Iris pigment epithelial cell (primary cell): ENCODE measurements around the gene TPSB2.

Experiments
- DNase-seq: peaks from one replicate; pipeline ENCODE4 v3.0.0-alpha.2; 2011; ENCODE audit warnings: low read depth

The TPSB2 gene

DNA sequence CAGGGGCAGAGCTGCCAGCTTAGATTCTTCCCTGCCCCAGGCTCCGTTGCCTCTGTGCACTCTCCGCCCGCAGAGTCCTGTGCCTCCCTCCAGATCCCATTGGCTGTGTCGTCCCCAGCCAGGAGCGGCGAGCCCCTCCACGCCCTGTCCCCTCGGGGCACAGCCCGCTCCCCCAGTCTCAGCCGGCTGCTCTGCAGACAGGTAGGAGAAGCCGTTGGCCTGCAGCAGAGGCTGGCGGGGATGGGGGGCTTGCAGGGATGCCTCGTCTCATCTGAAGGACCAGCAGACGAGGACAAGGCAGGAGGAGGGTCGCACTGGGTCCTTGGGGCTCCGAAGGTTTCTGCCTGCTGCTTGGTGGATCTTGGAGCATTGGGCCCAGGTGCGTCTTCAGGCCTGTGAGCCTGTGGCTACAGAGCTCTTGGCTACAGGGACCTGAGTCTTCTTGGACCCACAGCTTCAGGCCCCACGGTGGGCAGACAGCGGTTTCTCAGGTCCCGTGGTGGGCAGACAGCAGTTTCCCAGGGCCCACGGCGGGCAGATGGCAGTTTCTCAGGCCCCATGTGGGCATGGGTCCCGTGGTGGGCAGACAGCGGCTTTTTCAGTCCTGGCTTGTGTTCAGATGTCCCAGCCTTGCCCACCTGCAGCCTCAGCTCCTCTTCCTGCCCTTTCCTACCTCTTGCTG lies 10.9 kb downstream of the TPSB2 start:
- no peak for DNase-seq

DNA sequence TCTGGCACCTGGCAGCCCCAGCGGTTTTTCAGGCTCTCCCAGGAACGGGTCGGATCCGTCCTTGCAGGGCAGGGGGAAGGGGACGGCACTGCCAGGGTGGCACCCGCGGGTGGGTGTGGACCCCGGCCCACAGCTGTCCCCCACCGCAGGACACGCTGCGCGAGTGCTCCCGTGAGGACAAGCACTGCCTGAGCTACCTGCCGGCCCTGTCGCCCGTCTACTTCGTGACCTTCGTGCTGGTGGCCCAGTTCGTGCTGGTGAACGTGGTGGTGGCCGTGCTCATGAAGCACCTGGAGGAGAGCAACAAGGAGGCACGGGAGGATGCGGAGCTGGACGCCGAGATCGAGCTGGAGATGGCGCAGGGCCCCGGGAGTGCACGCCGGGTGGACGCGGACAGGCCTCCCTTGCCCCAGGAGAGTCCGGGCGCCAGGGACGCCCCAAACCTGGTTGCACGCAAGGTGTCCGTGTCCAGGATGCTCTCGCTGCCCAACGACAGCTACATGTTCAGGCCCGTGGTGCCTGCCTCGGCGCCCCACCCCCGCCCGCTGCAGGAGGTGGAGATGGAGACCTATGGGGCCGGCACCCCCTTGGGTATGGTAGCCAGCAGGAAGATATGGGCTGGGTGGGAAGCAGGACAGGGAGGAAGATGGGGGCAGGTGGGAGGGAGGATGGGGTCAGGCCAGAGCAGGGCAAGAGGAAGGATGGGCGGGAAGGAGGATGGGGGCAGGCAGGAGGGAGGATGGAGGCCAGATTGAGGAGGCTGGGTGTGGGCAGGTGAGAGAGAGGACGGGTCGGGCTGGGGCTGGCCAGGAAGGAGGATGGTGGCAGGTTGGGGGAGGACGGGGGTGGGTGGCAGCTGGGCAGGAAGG lies 11.7 kb downstream of the TPSB2 start:
- no peak for DNase-seq

DNA sequence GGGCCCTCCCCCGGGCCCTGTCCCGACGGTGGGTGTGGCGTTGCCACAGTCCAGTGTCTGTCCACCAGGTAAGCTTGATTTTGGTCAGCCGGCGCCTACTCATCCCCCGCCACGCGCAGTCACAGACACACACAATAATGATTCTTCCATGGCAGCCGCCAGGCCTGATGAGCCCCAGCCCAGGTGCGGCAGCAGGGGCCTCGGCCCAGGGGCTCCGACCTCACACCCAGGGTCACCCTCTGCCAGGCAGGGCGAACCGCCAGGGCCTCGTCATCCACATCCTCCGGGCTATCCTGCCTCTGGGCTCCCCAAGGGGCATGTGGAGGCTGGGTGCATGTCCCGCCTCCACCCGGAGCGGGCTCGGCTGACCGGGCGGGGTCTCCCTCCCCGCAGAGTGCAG lies 12.5 kb downstream of the TPSB2 start:
- DNase-seq: no peak

DNA sequence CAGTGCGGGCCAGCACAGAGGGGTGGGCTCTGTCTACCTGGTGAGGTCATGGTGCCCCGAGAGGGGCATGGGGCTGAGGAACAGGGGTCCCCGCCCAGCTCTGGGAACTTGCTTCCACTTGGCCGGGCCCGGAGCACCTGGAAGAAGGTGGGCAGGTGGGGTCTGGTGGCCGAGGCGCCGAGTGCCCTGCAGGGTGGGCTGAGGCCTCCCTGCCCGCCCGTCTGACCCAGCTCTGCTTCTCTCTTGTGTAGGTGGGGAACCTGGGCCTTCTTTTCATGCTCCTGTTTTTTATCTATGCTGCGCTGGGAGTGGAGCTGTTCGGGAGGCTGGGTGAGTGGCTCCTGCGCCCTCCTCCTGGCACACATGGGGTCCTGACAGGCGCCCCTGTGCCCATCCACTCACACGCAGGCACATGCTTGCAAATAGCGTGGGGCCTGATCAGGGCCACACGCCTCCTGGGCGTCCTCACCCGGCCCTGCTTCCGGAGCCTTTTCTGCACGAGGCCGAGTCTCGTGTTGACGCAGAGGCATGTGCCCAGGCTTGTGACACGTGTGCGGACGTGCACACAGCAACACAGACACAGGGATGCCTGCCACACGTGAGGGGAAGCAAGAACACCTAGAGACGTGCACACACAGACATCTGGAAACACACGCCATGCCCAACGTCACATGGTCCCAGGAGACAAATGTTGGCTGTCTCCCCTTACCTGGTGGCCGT lies 13.1 kb downstream of the TPSB2 start:
- DNase-seq: no peak

DNA sequence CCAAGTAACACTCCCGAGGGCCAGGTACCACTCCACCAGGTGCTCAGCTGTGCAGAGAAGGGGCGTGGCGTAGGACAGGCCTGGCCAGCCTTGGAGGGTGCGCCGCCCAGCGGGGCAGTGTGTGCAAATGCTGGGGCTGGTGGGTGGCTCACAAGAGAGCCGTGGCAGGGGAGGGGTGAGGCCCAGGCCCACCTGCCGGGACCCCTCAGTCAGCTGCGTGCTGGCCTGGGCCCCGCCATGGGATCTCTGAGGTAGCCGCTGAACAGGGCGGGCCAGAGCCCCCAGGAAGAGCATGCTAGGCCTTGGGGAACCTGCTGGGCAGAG lies 13.7 kb downstream of the TPSB2 start:
- no peak for DNase-seq

DNA sequence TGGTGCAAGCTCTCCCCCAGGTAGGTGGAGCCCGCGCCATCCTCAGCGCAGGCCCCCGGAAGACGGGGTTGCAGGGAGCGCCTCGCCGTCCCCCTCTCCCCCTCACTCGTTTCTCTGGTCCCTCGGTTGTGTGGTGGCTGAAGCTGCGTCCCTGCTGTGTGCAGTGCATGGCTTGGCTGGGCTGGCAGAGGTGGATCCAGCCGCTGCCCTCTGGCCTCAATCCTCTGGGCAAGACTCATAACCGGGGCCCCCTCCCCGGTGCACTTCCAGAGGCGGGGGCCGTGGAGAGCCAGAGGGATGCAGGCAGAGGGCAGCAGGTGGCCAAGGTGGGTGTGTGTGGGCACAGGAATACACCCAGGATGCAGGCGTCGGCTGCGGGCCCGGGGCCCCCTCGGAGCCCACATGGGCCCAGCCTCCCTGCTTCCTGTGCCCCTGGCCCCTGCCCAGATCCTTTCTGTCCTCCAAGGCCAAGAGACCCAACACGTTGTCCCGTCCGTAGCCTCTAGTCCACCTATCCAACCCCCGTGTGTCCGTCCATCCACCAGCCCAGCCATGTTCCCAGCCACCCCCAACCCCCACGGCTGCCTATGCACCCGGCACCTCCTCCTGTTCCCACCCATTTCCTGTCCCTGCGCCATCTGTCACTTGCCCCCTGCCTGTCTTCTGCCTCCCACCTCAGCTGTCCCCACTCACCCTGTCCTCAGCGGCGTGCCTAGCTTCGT lies 14.2 kb downstream of the TPSB2 start:
- no peak for DNase-seq

DNA sequence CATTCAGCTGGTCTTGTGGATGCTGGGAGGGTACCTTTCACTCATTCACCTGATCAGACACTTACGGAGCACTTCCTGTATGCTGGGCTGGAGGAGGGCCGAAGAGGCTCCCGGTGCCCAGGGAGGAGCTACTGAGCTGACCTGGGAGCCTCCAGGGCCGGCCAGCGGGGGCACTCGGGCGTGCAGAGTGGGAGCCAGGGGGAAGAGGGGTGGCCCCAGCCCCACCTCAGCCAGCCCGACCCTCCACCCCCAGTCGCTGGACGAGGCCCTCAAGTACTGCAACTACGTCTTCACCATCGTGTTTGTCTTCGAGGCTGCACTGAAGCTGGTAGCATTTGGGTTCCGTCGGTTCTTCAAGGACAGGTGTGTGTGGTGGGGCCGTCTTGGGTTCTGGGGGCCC lies 15.3 kb downstream of the TPSB2 start:
- DNase-seq: no peak

DNA sequence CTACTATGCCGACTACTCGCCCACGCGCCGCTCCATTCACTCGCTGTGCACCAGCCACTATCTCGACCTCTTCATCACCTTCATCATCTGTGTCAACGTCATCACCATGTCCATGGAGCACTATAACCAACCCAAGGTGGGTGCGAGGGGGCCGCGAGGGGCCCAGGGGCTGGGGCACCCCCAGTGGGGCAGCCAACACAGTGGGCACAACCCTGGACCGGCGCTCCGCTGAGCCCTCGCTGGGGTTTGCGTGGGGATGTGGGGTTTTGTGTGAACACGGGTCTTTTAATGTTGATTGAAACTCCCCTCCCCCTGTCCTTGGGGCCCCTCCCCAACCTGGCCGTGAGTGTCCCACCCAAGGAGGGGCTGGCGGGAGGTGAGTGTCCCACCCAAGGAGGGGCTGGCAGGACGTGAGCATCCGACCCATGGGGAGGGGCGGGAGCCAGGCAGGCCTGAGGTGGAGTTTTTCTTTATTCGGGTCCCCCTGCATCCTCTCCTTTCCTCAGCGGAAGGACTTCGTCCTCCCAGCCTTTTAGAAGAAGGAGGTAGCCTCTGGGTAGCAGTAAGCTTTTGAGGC lies 16.1 kb downstream of the TPSB2 start:
- no peak for DNase-seq

DNA sequence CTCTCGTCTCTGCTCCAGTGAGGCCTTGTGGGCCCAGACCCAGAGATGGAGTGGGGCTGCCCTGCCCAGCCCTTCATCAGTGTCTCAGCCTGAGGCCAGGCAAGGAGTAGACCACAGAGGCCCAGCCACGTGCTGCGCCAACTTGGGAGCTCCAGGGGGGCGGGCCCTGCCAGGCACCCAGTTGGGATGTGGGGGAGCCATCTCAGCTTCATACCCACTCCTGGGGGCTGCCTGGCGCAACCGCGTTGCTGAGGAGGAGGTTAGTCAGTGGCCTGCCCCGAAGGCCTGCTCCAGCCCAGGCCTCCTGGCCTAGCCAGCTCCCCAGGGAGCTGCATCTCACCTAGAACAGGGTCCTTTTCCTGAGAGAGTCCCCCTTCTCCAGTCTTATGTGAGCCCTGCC lies 16.8 kb downstream of the TPSB2 start:
- DNase-seq: no peak

DNA sequence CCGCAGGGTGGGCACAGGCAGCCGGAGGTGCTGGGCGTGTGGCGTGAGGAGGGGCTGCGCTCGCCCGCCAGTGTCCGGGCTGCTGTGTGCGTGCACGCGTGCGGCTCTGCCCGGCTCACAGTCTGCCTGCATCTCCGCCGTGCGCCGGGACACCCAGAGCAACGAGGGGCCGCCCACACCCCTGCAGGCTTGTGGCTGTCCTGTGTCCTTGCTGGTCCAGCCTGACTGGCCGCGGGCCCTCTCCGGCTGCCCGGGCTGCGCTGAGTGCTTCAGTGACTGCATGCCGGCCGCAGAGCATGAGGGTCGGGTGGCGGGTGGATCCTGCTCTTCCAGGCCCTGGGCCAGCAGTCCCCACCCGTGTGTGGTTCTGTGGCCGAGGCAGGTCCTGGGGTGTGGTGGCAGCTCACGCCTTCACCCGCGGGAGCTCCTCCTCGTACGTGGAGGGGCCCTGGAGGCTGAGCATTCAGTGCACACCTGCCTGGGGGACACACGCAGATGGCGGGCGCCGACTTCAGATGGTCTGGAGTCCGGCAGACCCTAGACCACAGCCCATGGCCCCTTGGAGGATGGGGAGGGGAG lies 17.3 kb downstream of the TPSB2 start:
- no peak for DNase-seq

DNA sequence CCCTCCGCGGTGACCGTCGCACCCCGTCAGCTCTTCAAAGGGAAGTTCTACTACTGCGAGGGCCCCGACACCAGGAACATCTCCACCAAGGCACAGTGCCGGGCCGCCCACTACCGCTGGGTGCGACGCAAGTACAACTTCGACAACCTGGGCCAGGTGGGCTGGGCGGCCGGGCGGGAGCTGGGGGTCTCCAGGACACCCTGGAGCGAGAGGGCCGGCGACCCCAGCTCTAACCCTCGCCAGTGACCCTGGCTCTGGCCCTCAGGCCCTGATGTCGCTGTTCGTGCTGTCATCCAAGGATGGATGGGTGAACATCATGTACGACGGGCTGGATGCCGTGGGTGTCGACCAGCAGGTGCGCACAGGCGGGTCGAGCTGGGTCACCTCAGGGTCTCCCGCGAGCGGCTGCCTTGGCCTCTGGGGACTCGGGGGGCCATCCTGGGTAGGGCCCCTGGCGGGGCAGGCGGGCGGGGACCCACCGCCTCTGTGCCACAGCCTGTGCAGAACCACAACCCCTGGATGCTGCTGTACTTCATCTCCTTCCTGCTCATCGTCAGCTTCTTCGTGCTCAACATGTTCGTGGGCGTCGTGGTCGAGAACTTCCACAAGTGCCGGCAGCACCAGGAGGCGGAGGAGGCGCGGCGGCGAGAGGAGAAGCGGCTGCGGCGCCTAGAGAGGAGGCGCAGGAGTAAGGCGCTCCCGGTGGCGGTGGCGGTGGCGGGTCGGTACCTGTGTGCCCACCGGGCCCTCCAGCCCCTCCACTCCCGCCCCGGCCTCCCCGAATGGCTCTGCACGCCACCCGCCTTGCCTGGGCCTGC lies 18.3 kb downstream of the TPSB2 start:
- DNase-seq: no peak

DNA sequence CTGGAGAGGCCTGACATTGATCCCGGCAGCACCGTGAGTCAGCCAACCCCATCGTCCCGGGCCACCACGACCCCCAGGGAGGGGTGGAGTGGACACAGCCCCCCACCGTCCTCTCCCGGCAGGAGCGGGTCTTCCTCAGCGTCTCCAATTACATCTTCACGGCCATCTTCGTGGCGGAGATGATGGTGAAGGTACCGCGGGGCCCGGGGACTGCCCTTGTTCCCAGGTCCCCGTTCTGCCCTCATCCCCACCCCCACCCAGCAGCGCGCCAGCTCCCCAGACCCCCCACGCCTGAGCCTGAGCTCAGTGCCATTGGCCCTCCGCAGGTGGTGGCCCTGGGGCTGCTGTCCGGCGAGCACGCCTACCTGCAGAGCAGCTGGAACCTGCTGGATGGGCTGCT lies 19.5 kb downstream of the TPSB2 start:
- DNase-seq: no peak

DNA sequence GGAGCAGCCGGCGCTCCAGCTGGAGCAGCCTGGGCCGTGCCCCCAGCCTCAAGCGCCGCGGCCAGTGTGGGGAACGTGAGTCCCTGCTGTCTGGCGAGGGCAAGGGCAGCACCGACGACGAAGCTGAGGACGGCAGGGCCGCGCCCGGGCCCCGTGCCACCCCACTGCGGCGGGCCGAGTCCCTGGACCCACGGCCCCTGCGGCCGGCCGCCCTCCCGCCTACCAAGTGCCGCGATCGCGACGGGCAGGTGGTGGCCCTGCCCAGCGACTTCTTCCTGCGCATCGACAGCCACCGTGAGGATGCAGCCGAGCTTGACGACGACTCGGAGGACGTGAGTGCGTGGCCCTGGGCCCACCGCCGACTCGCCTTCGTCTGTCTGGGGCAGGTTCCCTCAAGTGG lies 20.9 kb downstream of the TPSB2 start:
- no peak for DNase-seq

DNA sequence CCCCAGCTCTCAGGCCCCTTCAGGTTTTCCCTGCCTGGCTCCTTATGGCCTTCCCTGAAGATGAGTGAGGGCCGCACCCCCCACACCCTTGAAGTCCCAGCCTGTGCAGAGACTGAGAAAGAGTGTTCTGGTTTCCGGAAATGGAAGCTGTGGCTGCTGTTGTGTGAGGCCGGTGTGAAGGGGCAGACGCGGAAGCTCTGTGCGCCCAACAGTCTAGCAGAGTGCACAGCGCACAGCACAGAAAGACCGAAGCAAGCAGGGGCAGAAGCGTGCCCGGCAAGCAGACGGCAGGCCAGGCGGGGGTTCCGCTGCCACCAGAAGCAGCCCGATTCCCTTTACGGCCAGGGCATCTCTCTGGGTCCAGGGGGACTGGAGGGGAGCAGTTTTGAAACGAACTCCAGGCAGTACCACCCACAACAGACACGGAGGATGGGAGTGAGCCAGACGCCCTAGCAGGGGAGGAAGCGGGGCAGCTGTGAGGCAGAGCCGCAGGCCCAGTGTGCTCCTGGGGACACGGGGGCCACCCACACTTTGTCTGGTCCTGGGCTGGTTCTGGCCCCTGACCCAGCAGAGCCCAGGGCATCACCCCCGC lies 21.6 kb downstream of the TPSB2 start:
- no peak for DNase-seq

DNA sequence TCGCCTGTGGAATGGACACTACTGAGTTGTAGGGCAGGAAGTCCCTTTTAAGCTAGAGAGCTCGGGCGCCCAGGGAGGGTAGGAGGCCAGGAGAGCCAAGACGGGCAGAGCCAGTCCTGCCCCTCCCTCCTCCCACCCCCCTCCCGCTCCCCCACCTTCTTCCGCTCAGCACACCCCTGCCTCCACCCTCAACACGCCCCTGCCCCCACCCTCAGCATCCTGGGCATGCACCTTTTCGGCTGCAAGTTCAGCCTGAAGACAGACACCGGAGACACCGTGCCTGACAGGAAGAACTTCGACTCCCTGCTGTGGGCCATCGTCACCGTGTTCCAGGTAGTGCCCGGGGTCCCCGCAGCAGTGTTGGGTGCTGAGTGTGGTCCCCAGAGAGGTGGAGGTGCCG lies 23.2 kb downstream of the TPSB2 start:
- no peak for DNase-seq

DNA sequence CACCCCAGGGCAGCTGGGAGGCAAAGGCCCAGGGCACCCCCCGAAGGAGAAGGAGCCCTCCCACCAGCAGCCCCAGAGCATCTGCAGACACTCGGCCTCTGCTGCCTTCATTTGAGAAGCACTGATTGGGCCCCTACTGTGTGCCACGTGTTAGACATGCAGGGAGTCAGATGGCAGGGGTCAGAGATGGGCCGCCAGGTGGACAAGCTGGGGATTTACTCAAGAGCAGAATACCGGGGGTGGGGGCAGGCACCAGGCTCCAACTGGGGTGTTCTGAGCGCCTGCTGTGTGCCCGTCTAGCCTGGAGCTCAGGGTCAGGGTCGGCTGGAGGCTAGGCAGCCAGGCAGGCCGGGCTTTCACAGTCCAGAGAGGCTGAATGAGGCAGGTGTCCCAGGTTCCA lies 23.7 kb downstream of the TPSB2 start:
- no peak for DNase-seq

DNA sequence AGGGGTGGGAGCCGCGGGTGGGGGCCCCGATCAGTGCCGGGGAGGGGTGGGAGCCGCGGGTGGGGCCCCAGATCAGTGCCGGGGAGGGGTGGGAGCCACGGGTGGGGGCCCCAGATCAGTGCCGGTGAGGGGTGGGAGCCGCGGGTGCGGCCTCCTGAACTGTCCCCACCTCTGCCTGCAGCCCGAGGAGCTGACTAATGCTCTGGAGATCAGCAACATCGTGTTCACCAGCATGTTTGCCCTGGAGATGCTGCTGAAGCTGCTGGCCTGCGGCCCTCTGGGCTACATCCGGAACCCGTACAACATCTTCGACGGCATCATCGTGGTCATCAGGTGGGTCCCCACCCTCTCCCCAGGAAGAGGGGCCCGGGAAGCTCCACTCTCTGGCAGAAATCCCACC lies 25.1 kb downstream of the TPSB2 start:
- no peak for DNase-seq

DNA sequence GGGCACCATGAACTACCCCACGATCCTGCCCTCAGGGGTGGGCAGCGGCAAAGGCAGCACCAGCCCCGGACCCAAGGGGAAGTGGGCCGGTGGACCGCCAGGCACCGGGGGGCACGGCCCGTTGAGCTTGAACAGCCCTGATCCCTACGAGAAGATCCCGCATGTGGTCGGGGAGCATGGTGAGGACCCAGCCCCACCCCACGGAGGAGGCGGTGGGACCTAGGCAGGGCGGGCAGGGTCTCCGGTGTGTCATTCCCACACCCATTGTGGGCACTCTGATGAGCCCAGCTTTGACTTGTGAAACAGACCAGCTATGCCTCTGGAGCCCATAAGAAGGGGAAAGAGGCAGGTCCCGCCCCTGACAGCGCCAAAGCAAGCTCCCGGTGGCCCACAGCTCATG lies 27.7 kb downstream of the TPSB2 start:
- no peak for DNase-seq

DNA sequence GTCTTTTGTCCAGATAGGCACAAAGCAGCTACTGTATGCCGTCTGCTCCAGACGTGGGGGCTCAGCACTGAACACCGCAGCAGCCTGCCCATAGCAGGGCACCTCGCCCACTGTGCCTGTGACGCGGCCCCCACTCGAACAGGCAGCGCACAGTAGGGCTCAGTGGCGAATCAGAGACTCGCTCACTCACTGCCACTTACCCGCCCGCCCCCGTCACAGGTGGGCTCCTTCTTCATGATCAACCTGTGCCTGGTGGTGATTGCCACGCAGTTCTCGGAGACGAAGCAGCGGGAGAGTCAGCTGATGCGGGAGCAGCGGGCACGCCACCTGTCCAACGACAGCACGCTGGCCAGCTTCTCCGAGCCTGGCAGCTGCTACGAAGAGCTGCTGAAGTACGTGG lies 28.5 kb downstream of the TPSB2 start:
- DNase-seq: no peak

DNA sequence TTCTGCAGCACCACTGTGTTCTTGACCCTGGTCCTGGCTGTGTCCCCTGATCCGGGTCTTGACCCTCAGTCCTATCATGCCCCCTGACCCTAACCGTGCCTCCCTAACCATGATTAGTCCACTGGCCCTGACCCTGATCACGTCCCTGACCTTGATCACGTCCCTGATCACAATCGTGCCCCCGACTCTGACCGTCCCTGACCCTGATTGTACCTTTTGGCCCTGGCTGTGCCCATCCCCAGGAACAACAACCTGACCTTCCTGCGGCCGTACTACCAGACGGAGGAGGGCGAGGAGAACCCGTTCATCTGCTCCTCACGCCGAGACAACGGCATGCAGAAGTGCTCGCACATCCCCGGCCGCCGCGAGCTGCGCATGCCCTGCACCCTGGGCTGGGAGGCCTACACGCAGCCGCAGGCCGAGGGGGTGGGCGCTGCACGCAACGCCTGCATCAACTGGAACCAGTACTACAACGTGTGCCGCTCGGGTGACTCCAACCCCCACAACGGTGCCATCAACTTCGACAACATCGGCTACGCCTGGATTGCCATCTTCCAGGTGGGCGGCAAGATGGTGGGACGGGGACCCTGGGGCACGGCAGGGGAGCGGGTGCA lies 29.9 kb downstream of the TPSB2 start:
- DNase-seq: no peak
